Astrocyte (in vitro differentiated cells and primary cell): ENCODE results near the gene SLC28A3. TPM values are rescaled to one million over a fixed set of nuclear protein-coding genes. Genes with fewer than 3 reads are reported as not detected.

ENCODE experiments used
- DNase-seq: peaks from one replicate; pipeline ENCODE4 v3.0.0-alpha.2; 2010; ENCODE audit warnings: low read depth
- FAIRE-seq: peaks from 2 replicates; lab custom pipeline; 2011; peaks lifted over from hg19 to GRCh38; lab: Jason Lieb, UNC
- H2AFZ ChIP-seq: 2 replicates; pipeline ENCODE4 v1.6.0; 2012; ENCODE audit warnings: low read depth, low read length, inconsistent platforms
- H3K27ac ChIP-seq: 2 replicates; pipeline ENCODE4 v1.5.1; 2011; ENCODE audit warnings: low read depth, low read length, inconsistent platforms
- H3K27me3 ChIP-seq: 2 replicates; pipeline ENCODE4 v1.6.0; 2011; ENCODE audit warnings: low read length, inconsistent platforms; ENCODE audit not compliant: insufficient read depth
- H3K36me3 ChIP-seq: 2 replicates; pipeline ENCODE4 v1.5.1; 2011; ENCODE audit warnings: low read length, inconsistent platforms; ENCODE audit not compliant: insufficient read depth
- H3K4me1 ChIP-seq: 2 replicates; pipeline ENCODE4 v1.5.1; 2011; ENCODE audit warnings: low read length, inconsistent platforms; ENCODE audit not compliant: insufficient read depth
- H3K4me2 ChIP-seq: 2 replicates; pipeline ENCODE4 v1.6.0; 2012; ENCODE audit warnings: low read length, inconsistent platforms
- H3K4me3 ChIP-seq: 2 replicates; pipeline ENCODE4 v1.5.1; 2011; ENCODE audit warnings: low read depth, mild to moderate bottlenecking, low read length, inconsistent platforms; ENCODE audit not compliant: insufficient read depth
- H3K79me2 ChIP-seq: 2 replicates; pipeline ENCODE4 v1.6.0; 2012; ENCODE audit warnings: mild to moderate bottlenecking, low read length, inconsistent platforms; ENCODE audit not compliant: insufficient read depth
- H3K9ac ChIP-seq: 2 replicates; pipeline ENCODE4 v1.6.0; 2012; ENCODE audit warnings: mild to moderate bottlenecking, low read length, inconsistent platforms
- H3K9me3 ChIP-seq: 2 replicates; pipeline ENCODE4 v1.5.1; 2012; ENCODE audit warnings: low read depth, mild to moderate bottlenecking, low read length, inconsistent platforms; ENCODE audit not compliant: insufficient read depth
- H4K20me1 ChIP-seq: 2 replicates; pipeline ENCODE4 v1.6.0; 2012; ENCODE audit warnings: low read length, inconsistent platforms; ENCODE audit not compliant: insufficient read depth
- H3K27ac Mint-ChIP-seq: one replicate; pipeline ENCODE4 v1.8.0; 2021; ENCODE audit warnings: mild to moderate bottlenecking, mixed read lengths; ENCODE audit not compliant: unreplicated experiment
- H3K27me3 Mint-ChIP-seq: one replicate; pipeline ENCODE4 v1.8.0; 2021; ENCODE audit warnings: low read depth, mixed read lengths; ENCODE audit not compliant: unreplicated experiment
- H3K36me3 Mint-ChIP-seq: one replicate; pipeline ENCODE4 v1.8.0; 2021; ENCODE audit warnings: low read depth, mixed read lengths; ENCODE audit not compliant: unreplicated experiment
- H3K4me1 Mint-ChIP-seq: one replicate; pipeline ENCODE4 v1.8.0; 2021; ENCODE audit warnings: low read depth, mixed read lengths; ENCODE audit not compliant: unreplicated experiment
- H3K4me3 Mint-ChIP-seq: one replicate; pipeline ENCODE4 v1.8.0; 2021; ENCODE audit warnings: mild to moderate bottlenecking, moderate library complexity, mixed read lengths; ENCODE audit not compliant: unreplicated experiment
- H3K9me3 Mint-ChIP-seq: one replicate; pipeline ENCODE4 v1.8.0; 2021; ENCODE audit warnings: mild to moderate bottlenecking, mixed read lengths; ENCODE audit not compliant: unreplicated experiment
- CTCF ChIP-seq: IDR thresholded peaks from 2 replicates; pipeline ENCODE4 v1.5.1; 2011; ENCODE audit warnings: low read depth, mild to moderate bottlenecking, inconsistent platforms, low read length, moderate library complexity; ENCODE audit not compliant: insufficient read depth
- EZH2 ChIP-seq: IDR thresholded peaks from 2 replicates; pipeline ENCODE4 v1.6.1; 2012; ENCODE audit warnings: mild to moderate bottlenecking, low read length, inconsistent platforms; ENCODE audit not compliant: insufficient read depth
- total RNA-seq: library from RNA; stranded (reverse); gene quantifications from 2 replicates; pipeline ENCODE4 v1.2.1, GENCODE V29; 2021

Gene SLC28A3
- total RNA-seq, 1 donor from 2014 or later: 0.30 TPM

DNA sequence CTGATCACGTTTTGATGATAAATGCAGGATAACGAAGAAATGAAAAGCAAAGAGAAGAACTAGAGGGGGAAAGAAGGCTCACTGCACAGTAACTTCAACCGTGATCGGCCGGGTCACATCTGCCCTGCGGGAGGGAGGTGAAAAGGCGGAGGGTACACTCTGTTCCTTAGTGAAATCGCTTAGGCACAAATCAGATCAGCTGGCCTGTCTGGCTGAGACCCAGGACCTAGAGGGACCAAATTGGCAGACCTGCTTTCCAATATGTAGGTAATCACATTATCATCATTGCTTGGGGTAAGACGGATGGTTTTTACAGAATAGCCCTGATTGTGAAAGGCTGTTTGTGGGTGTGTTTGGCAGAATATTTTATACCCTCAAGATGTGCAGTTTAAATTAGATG lies 82.2 kb downstream of the SLC28A3 start:
- Histone ChIP-seq H2AFZ (no peak overlapping the region), H3K4me3 (no peak overlapping the region), H3K4me2 (no peak overlapping the region), H3K9me3 (no peaks in the 10 kb centered on the region), H3K9ac (no peak overlapping the region), H3K79me2 (no peaks in the 10 kb centered on the region), H3K27me3 (peaks cover 11% of the 10 kb centered on the region), H3K4me1 (no peaks in the 10 kb centered on the region), H3K36me3 (no peaks in the 10 kb centered on the region), H3K27ac (no peak overlapping the region), H4K20me1 (no peaks in the 10 kb centered on the region)
- Mint-ChIP-seq H3K27ac (no peak overlapping the region), H3K9me3 (no peaks in the 10 kb centered on the region), H3K36me3 (no peaks in the 10 kb centered on the region), H3K4me3 (no peak overlapping the region), H3K27me3 (peaks cover 14% of the 10 kb centered on the region), H3K4me1 (no peaks in the 10 kb centered on the region)
- FAIRE-seq (no peak), DNase-seq (no peak)
- no peak for TF ChIP-seq EZH2
- no peak for TF ChIP-seq CTCF

- FAIRE-seq (no peak), DNase-seq (no peak)
- Mint-ChIP-seq H3K27me3 (peaks cover 26% of the 10 kb centered on the region), H3K9me3 (no peaks in the 10 kb centered on the region), H3K27ac (no peak overlapping the region), H3K4me1 (no peaks in the 10 kb centered on the region), H3K4me3 (no peak overlapping the region), H3K36me3 (no peaks in the 10 kb centered on the region)
- Histone ChIP-seq H4K20me1 (no peaks in the 10 kb centered on the region), H3K79me2 (no peaks in the 10 kb centered on the region), H3K4me1 (no peaks in the 10 kb centered on the region), H2AFZ (no peak overlapping the region), H3K4me2 (no peak overlapping the region), H3K4me3 (no peak overlapping the region), H3K27me3 (peaks cover 15% of the 10 kb centered on the region), H3K9ac (no peak overlapping the region), H3K27ac (no peak overlapping the region), H3K9me3 (no peaks in the 10 kb centered on the region), H3K36me3 (no peaks in the 10 kb centered on the region)
- TF ChIP-seq EZH2 (no peak), CTCF (no peak)
Observed at GRCh38 chr9:84255696-84256095, 84.9 kb downstream of the SLC28A3 start.

- Histone ChIP-seq H3K9me3 (no peaks in the 10 kb centered on the region), H2AFZ (no peak overlapping the region), H3K36me3 (no peaks in the 10 kb centered on the region), H3K9ac (no peak overlapping the region), H3K27ac (no peak overlapping the region), H3K4me3 (no peak overlapping the region), H3K4me2 (no peak overlapping the region), H3K27me3 (peaks cover 15% of the 10 kb centered on the region), H3K4me1 (no peaks in the 10 kb centered on the region), H4K20me1 (no peaks in the 10 kb centered on the region), H3K79me2 (no peaks in the 10 kb centered on the region)
- peaks cover 26% of the 10 kb centered on the region for H3K27me3 Mint-ChIP-seq
- H3K36me3 Mint-ChIP-seq: no peaks in the 10 kb centered on the region
- no peak for DNase-seq
- no peak for FAIRE-seq
- H3K4me1 Mint-ChIP-seq: no peaks in the 10 kb centered on the region
- TF ChIP-seq CTCF (no peak), EZH2 (no peak)
- no peak overlapping the region for H3K27ac Mint-ChIP-seq
- no peak overlapping the region for H3K4me3 Mint-ChIP-seq
- no peaks in the 10 kb centered on the region for H3K9me3 Mint-ChIP-seq
Observed at GRCh38 chr9:84254972-84255371, 85.6 kb downstream of the SLC28A3 start.
